Hepatocyte (in vitro differentiated cells): ENCODE data around the gene UCHL5.

Experiments used
- EZH2 ChIP-seq: fragments of 200-600 bp; sonication (generic); IDR thresholded peaks from 2 replicates; pipeline ENCODE4 v1.6.1; 2016; ENCODE audit warnings: antibody characterized with exemption, mild to moderate bottlenecking, borderline replicate concordance
- TF ChIP-seq, protein P1 (sequence below): fragments of 200-600 bp; sonication (generic); IDR thresholded peaks from 2 replicates; pipeline ENCODE4 v1.5.1; 2016; ENCODE audit warnings: antibody characterized with exemption, mild to moderate bottlenecking; ENCODE audit not compliant: poor library complexity

DNA sequence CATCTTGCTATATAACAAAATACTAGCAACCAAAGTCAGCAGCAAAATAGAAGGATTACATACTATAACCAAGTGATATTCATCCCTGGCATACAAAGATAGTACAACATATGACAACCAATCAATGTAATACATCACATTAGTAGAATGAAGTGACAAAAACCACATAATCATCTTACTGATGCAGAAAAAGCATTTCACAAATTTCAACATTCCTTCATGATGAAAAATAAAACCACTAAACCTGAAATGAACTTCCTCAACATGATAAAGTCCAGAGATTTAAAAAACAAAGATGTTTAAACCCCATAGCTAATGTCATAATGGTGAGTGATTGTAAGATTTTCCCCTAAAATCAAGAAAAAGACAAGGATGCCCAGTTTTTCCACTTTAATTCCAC lies 18.8 kb upstream of the UCHL5 start:
- TF ChIP-seq, protein P1, sequence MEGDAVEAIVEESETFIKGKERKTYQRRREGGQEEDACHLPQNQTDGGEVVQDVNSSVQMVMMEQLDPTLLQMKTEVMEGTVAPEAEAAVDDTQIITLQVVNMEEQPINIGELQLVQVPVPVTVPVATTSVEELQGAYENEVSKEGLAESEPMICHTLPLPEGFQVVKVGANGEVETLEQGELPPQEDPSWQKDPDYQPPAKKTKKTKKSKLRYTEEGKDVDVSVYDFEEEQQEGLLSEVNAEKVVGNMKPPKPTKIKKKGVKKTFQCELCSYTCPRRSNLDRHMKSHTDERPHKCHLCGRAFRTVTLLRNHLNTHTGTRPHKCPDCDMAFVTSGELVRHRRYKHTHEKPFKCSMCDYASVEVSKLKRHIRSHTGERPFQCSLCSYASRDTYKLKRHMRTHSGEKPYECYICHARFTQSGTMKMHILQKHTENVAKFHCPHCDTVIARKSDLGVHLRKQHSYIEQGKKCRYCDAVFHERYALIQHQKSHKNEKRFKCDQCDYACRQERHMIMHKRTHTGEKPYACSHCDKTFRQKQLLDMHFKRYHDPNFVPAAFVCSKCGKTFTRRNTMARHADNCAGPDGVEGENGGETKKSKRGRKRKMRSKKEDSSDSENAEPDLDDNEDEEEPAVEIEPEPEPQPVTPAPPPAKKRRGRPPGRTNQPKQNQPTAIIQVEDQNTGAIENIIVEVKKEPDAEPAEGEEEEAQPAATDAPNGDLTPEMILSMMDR: no peak
- TF ChIP-seq EZH2: no peak
